Measurements from ENCODE around the gene RUNDC3A. TPM values are rescaled to one million over a fixed set of nuclear protein-coding genes. Genes with fewer than 3 reads are reported as not detected.

The RUNDC3A gene
- total RNA-seq, 2 donors from 2014 or later: 0.35 to 1.4 TPM

DNA sequence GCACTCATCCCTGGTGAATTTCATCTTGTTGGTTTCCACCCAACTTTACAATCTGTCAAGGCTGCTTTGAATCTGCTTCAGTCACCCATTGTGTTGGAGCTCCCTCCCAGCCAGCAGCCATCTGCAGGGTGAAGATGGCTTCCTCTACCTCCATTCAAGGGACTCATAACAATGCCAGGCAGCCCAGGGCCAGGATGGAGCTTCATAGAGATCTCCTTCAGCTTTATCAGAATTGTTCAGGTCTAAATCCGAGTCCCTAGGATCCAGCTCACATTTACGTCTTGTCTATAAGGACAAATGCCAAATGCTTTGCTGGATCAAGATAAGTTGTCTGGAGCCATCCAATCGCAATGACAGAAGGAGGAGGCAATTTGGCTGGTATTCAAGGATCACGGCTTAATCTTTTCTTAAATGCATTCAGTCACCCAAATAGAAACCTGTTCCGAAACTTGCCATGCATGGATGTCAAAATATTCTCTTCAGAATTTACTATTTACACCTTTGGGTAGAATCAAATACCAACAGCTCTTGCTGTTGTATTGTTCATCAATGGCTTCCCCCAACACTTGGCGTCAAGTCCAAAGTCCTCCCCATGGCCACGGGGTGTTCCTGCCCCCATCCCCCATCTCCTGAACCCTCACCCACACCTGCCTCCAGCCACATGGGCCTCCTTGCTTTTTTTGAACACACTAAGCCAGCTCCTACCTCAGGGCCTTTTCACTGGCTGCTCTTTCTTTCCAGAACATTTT, 59.0 kb downstream of the RUNDC3A start:
- Mint-ChIP-seq H3K27me3 (ENCODE audit: low read depth) (peaks cover 50% of the 10 kb centered on the region), H3K9me3 (no peaks in the 10 kb centered on the region), H3K36me3 (ENCODE audit: insufficient read depth in 2 of 2) (no peaks in the 10 kb centered on the region), H3K4me3 (no peak overlapping the region), H3K27ac (no peak overlapping the region), H3K4me1 (ENCODE audit: low read depth) (no peaks in the 10 kb centered on the region)
- DNase-seq (no peak), ATAC-seq (replicated peaks in 1 of 2) (no peak)

Other genes with a start within 250 kb of the RUNDC3A start
- 10 to 100 TPM; 46.0 to 52.8 TPM for gene LSM12, start 241.9 kb upstream of the RUNDC3A start, total RNA-seq
- 10 to 100 TPM; 18.4 to 19.7 TPM for gene G6PC3, start 237.9 kb upstream of the RUNDC3A start, total RNA-seq
- 10 to 100 TPM; 34.7 to 37.8 TPM for gene HDAC5, start 185.0 kb upstream of the RUNDC3A start, total RNA-seq
- 10 to 100 TPM; 20.7 to 27.8 TPM for gene HROB, start 166.7 kb upstream of the RUNDC3A start, total RNA-seq
- gene ASB16, start 137.9 kb upstream of the RUNDC3A start, total RNA-seq: under 1 TPM; 0.34 to 0.44 TPM
- gene TMUB2, start 121.6 kb upstream of the RUNDC3A start, total RNA-seq: 10 to 100 TPM; 40.8 to 46.2 TPM
- gene ATXN7L3, start 108.7 kb upstream of the RUNDC3A start, total RNA-seq: 10 to 100 TPM; 96.1 to 97.6 TPM
- 100 to 1,000 TPM; 105 to 125 TPM for gene UBTF, start 88.9 kb upstream of the RUNDC3A start, total RNA-seq
- not detected for gene SLC4A1, start 40.5 kb upstream of the RUNDC3A start, total RNA-seq
- gene SLC25A39, start 16.2 kb downstream of the RUNDC3A start, total RNA-seq: 10 to 100 TPM; 83.6 to 97.2 TPM
- gene GRN, start 36.7 kb downstream of the RUNDC3A start, total RNA-seq: 10 to 100 TPM; 57.8 to 58.7 TPM
- under 1 TPM; 0.14 to 0.41 TPM for gene FAM171A2, start 55.3 kb downstream of the RUNDC3A start, total RNA-seq
- 1 to 10 TPM; 2.1 to 3.2 TPM for gene ITGA2B, start 81.0 kb downstream of the RUNDC3A start, total RNA-seq
- gene GPATCH8, start 194.8 kb downstream of the RUNDC3A start, total RNA-seq: 10 to 100 TPM; 45.4 to 49.7 TPM
- under 1 TPM; 0.23 to 0.82 TPM for gene FZD2, start 248.9 kb downstream of the RUNDC3A start, total RNA-seq